Eye (tissue), 1 donor: ENCODE data around the gene XYLT1.

Experiments used
- DNase-seq: peaks from one replicate; pipeline ENCODE4 v3.0.0-alpha.2; 2015

XYLT1 gene

DNA sequence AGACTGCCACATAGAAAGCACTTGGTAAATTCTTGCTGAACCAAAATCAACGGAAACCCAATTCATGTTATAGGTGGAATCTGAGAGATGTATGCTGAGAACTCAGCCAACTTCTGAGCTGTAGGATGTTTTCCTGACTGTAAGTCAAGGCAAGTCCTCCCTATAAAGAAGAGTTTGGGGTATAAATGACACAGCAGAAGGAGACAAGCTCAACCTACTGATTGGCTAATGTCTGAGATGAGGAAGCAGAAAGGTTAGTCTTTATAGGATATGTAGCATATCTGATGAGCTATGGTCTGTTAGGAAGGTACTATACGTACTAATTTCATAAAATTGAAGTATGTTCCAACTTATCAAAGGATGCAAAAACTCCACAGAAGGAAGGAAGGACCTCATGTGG is 99.5 kb downstream of the XYLT1 start:
- no peak for DNase-seq

DNA sequence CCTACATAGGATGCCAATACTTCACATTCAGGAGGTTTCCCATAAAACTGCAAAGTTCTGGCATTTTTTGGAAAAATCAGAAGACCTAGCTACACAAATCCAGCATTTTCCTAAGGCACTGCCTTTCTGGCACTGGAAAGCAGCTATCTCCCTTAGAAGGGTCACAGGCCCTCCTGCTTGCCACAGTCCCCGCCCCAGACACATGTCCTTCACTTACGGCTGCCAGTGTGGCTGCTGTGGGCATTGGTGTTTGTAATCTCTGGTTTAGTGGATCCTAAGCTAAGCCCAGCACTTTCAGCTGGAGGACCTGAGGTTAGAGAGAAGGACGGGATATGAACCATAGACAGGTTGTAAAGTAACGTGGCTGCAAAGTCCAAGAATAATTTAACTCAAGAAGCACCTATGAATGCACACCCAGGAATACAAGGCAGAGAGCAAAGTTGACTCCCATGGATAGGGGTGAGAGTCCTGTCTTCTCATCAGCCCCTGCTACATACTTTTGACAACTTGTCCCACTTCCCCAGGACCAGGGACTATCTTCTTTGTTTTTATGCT is 100.0 kb downstream of the XYLT1 start:
- no peak for DNase-seq

DNA sequence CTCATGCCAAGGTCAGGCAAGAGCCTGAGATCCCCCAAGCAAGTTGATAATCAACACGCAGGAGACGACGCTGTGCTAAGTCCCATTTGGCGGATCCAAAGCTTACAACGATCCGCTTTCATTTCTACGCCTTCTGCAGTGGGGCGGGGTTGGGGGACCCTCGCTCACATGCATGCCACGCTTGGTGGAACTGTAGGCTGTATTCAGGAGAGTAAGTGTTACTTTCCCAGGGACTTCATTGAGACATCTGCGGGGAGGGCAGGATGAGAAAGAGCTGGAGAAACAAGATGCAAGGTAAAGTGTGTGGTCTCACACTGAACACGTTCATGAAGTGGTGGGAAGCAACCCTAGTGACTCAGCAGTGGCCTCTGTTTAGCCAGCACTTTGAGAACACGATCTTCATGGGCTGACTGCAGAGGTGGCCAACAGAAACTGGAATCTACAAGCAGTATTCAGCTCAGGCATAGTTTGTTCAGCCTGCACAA is 100.5 kb downstream of the XYLT1 start:
- DNase-seq = no peak

DNA sequence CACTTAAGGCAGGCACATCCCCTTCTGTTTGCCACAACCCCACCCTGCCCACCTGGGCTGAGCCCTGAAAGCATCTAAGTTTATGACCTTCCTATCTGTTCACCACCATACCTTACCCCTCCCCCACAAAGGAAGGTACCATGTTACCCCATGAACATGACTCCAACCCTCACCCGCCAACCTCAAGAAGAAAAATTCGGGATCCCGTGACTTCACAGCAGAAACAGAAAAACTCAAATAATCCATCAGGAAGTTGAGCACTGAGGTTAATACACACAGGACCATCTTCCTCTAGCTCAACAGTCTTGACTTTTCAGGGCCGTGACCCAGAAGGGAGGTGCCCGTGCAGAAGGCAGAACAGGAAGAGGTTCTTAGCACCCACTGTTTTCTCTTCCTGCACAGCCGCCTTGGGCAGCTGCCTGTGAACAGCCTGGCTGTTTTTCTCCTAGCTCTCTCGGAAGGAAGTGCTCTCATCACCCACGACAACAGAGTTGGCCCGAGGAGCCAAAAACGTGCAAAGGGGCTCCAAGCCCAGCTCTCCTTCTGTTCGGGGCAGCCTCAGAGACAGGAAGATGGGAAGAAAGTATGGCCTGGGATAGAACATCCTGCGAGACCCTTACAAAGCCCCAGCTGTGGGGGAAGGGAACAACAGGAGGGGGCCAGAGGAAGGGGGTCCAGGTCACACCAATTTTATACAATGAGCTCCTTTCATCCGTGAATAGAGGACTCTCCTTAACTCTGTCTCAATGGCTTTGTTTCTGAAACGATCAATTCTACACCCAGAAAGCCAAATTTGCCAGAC is 101.1 kb downstream of the XYLT1 start:
- DNase-seq = no peak

DNA sequence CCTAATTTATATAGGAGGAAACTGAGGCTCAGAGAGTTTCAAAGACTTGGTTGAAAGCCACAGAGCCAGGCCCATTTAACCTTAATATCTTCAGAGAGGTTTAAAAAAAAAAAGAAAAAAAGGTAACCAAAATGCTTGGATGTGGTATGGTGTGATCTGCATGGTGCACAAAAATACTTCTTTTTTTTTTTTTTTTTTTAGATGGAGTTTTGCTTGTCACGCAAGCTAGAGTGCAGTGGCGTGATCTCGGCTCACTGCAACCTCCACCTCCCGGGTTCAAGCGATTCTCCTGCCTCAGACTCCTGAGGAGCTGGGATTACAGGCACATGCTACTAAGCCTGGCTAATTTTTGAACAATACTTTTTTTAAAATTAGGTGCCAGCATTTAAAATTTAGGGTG is 101.8 kb downstream of the XYLT1 start:
- no peak for DNase-seq

DNA sequence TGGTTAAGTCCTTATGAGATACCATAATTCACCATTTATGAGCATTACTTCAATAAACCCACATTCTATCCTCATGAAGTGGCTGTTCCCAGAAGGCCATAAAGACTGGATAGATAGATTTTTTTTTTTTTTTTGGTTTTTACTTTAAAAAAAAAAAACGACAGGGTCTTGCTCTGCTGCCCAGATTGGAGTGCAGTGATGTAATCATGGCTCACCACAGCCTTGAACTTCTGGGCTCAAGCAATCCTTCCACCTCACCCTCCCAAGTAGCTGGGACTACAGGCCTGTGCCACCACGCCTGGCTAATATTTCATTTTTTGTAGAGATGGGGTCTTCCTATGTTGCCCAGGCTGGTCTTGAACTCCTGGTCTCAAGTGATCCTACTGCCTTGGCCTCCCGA is 102.3 kb downstream of the XYLT1 start:
- DNase-seq = no peak

- peak; percentile 70 for DNase-seq
These were observed 102.8 kb downstream of the XYLT1 start for GRCh38 chr16:17367923-17368322.

- no peak for DNase-seq
These were observed 103.7 kb downstream of the XYLT1 start for GRCh38 chr16:17367036-17367435.

DNA sequence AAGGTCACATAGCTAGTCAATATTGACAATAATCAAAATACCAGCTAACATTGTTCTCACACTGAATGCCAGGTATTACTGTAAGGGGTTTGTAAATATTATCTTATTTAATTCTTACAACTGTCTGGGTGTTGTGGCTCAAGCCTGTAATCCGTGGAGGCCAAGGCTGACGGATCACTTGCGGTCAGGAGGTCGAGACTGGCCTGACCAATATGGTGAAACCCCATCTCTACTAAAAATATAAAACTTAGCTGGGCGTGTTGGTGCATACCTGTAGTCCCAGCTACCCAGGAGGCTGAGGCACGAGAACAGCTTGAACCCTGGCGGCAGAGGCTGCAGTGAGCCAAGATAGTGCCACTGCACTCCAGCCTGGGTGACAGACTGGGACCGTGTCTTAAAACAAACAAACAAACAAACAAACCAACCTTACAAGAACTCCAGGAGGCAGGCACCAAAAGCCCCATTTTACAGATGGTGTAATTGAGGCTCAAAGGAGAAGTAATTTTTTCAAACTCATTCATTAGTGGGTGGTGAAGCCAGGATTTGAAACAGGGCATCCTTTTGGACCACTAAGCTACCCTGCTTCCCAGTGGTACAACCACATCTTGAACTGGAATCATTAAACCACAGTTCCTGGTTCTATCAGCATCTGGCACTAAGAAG is 104.3 kb downstream of the XYLT1 start:
- no peak for DNase-seq

- DNase-seq = no peak
These were observed 105.0 kb downstream of the XYLT1 start for GRCh38 chr16:17365591-17366298.

GRCh38 chr16:17365211-17365541 is 105.6 kb downstream of the XYLT1 start:
- DNase-seq = no peak

- peak; percentile 77 for DNase-seq
These were observed 106.2 kb downstream of the XYLT1 start for GRCh38 chr16:17364319-17365210.

- no peak for DNase-seq
These were observed 107.8 kb downstream of the XYLT1 start for GRCh38 chr16:17362946-17363345.

GRCh38 chr16:17362183-17362582 is 108.6 kb downstream of the XYLT1 start:
- no peak for DNase-seq

- no peak for DNase-seq
These were observed 110.1 kb downstream of the XYLT1 start for GRCh38 chr16:17360693-17361122.

DNA sequence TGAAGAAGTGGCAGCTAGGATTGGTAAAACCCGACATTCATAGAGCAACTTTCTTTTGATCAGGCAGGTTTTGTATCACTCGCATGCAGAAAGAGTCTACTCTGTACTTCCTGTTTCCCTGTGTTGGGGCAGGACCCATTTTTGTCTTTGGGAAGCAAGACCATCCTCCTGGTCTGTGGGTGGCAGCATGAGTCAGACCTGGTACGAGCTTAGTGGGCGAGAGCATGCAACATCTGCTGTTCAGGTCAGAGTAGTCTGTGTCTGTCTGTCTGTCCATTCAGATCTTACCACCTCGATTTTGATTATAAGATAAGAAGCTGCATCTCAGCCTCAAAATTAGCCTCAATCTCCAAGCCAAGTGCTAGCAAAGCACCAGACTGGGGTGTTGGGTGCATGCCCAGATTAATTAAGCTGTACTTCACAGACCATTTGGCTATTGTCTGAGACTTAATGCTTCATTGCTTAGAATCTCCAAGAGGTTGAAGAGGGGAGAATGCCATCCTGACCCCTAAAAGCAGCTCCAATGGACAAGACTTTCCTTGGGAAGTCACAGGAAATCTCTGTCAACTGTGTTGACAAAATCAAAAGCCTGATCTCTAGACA is 110.9 kb downstream of the XYLT1 start:
- no peak for DNase-seq

GRCh38 chr16:17358846-17359245 is 111.9 kb downstream of the XYLT1 start:
- DNase-seq = peak; percentile 68

GRCh38 chr16:17358355-17358754 is 112.4 kb downstream of the XYLT1 start:
- no peak for DNase-seq

DNA sequence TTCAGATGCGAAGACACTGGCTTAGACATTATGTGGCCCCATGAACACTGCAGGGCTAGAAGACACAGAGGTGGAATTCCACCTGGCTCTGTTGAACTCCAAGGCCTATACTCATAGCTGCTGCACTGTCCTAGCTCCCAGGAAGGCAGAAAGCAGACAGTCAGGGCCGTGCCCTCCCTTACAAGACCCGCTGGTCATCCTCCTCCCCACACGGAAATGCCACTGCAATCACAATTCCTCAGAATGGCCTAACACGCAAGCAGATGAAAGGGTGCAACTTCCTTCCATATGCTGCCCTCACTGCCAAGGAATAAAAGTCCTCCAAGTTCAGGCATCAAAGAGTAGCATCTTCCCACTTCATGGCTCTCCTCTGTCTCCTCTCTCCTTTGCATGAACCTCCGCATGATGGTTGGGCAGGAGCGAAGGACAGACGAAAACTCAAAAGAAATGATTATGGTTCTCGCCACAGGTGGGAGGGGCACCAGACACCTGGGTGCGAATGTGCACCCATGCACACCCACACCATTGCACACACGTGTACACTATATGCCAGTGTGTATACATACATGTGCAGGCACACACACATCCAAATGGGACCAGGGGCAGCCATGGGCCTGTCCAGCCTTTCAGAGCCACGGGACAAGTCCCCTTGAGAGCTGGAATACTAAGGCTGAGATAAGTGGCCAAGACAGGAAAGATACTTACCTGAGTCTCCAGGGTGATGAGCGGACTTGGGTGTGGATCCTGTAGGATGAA is 113.3 kb downstream of the XYLT1 start:
- DNase-seq = no peak

- no peak for DNase-seq
These were observed 114.4 kb downstream of the XYLT1 start for GRCh38 chr16:17356243-17356933.

GRCh38 chr16:17354685-17355084 is 116.1 kb downstream of the XYLT1 start:
- no peak for DNase-seq
